ENCODE measurements around the gene STX2.
"Not testable (repeated sequence)": the region's sequence is repeated elsewhere in the genome, so short reads cannot be mapped to it uniquely, and the experiment has no call there.

The STX2 gene

GRCh38 chr12:130795906-130796305 is 43.1 kb downstream of the STX2 start:
- no peak for DNase-seq

GRCh38 chr12:130793554-130793849 is 45.5 kb downstream of the STX2 start:
- no peak for DNase-seq

- DNase-seq = no peak
Observed at GRCh38 chr12:130792821-130793553, 46.1 kb downstream of the STX2 start.

GRCh38 chr12:130791629-130792028 is 47.4 kb downstream of the STX2 start:
- DNase-seq = no peak

GRCh38 chr12:130788515-130788914 is 50.5 kb downstream of the STX2 start:
- no peak for DNase-seq

- no peak for DNase-seq
Observed at GRCh38 chr12:130787445-130788410, 51.3 kb downstream of the STX2 start.

- DNase-seq = no peak
Observed at GRCh38 chr12:130787041-130787440, 52.0 kb downstream of the STX2 start.

GRCh38 chr12:130783110-130783715 is 55.8 kb downstream of the STX2 start:
- DNase-seq = no peak

GRCh38 chr12:130782245-130782644 is 56.8 kb downstream of the STX2 start:
- DNase-seq = not testable (repeated sequence)

GRCh38 chr12:130780880-130781575 is 58.0 kb downstream of the STX2 start:
- DNase-seq = no peak

- no peak for DNase-seq
Observed at GRCh38 chr12:130780325-130780724, 58.7 kb downstream of the STX2 start.

GRCh38 chr12:130778776-130779175 is 60.3 kb downstream of the STX2 start:
- DNase-seq = no peak

- no peak for DNase-seq
Observed at GRCh38 chr12:130776857-130777339, 62.2 kb downstream of the STX2 start.

GRCh38 chr12:130775953-130776856 is 62.8 kb downstream of the STX2 start:
- DNase-seq = no peak

GRCh38 chr12:130770413-130771028 is 68.5 kb downstream of the STX2 start:
- DNase-seq = no peak

- no peak for DNase-seq
Observed at GRCh38 chr12:130768120-130768519, 70.9 kb downstream of the STX2 start.

- no peak for DNase-seq
Observed at GRCh38 chr12:130766470-130766869, 72.6 kb downstream of the STX2 start.

- DNase-seq = no peak
Observed at GRCh38 chr12:130765186-130765659, 73.8 kb downstream of the STX2 start.

- DNase-seq = no peak
Observed at GRCh38 chr12:130764475-130765185, 74.4 kb downstream of the STX2 start.

- DNase-seq = no peak
Observed at GRCh38 chr12:130764073-130764472, 75.0 kb downstream of the STX2 start.

- DNase-seq = no peak
Observed at GRCh38 chr12:130762319-130762675, 76.8 kb downstream of the STX2 start.
